DOHH2 (cell line): ENCODE results near the gene ECHS1.

Source experiments
- EZH2phosphoT487 ChIP-seq: fragments of 200-600 bp; sonication (generic); IDR thresholded peaks from 2 replicates; pipeline ENCODE4 v1.6.1; 2017; ENCODE audit warnings: borderline replicate concordance, mild to moderate bottlenecking, antibody characterized with exemption, low read length, moderate library complexity, mixed read lengths
- TF ChIP-seq, protein P1 (sequence below): fragments of 200-600 bp; sonication (generic); IDR thresholded peaks from one replicate; pipeline ENCODE4 v1.5.1; 2014; ENCODE audit warnings: antibody characterized with exemption, mild to moderate bottlenecking, low read depth, low read length; ENCODE audit not compliant: poor library complexity, severe bottlenecking

DNA sequence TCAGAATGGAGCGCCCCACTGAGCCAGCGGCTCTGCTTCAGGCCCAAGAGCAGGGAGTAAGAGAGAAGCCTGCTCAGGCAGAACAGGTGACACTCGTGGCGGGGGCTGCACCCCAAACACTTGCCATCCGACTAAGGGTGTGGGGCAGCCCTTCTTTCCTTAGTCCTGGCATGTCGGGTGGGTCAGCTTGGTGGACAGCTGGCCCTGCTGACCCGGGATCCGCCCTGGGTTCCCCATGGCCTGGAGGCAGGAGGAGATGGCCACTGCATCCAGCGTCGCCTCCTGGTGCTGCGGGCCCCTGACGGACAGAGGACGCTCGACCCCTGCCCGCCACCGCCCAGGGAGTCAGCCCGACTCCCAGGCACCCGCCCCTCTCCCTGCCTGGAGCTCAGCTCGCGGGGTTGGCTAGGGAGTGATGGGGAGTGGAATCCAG, 4.7 kb upstream of the ECHS1 start:
- TF ChIP-seq, protein P1, sequence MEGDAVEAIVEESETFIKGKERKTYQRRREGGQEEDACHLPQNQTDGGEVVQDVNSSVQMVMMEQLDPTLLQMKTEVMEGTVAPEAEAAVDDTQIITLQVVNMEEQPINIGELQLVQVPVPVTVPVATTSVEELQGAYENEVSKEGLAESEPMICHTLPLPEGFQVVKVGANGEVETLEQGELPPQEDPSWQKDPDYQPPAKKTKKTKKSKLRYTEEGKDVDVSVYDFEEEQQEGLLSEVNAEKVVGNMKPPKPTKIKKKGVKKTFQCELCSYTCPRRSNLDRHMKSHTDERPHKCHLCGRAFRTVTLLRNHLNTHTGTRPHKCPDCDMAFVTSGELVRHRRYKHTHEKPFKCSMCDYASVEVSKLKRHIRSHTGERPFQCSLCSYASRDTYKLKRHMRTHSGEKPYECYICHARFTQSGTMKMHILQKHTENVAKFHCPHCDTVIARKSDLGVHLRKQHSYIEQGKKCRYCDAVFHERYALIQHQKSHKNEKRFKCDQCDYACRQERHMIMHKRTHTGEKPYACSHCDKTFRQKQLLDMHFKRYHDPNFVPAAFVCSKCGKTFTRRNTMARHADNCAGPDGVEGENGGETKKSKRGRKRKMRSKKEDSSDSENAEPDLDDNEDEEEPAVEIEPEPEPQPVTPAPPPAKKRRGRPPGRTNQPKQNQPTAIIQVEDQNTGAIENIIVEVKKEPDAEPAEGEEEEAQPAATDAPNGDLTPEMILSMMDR: no peak
- TF ChIP-seq EZH2phosphoT487: no peak
